Muscle layer of duodenum (tissue), 2 donors: ENCODE data around the gene SLC38A2.
"Not testable (repeated sequence)": the region's sequence is repeated elsewhere in the genome, so short reads cannot be mapped to it uniquely, and the experiment has no call there.

ENCODE experiments used
- H3K27ac ChIP-seq: one replicate; pipeline ENCODE4 v1.7.0; 2013; ENCODE audit warnings: mild to moderate bottlenecking, low read length
- H3K27me3 ChIP-seq: one replicate; pipeline ENCODE4 v1.7.0; 2013; ENCODE audit warnings: low read depth, mild to moderate bottlenecking, control low read depth, low read length
- H3K36me3 ChIP-seq, 2 donors: one replicate each; pipeline ENCODE4 v1.7.0; 2013; ENCODE audit warnings: low read length in 2 of 2, control low read depth in 1 of 2, mild to moderate bottlenecking in 1 of 2; ENCODE audit not compliant: insufficient read depth in 2 of 2, control insufficient read depth in 1 of 2
- H3K4me1 ChIP-seq, 2 donors: one replicate each; pipeline ENCODE4 v1.7.0; 2013; ENCODE audit warnings: low read length in 2 of 2, mild to moderate bottlenecking in 2 of 2, control low read depth in 1 of 2, moderate library complexity in 1 of 2; ENCODE audit not compliant: insufficient read depth in 2 of 2, control insufficient read depth in 1 of 2
- H3K4me3 ChIP-seq, 2 donors: one replicate each; pipeline ENCODE4 v1.7.0; 2013; ENCODE audit warnings: low read length in 2 of 2, low read depth in 1 of 2, mild to moderate bottlenecking in 1 of 2
- H3K9me3 ChIP-seq, 2 donors: one replicate each; pipeline ENCODE4 v1.7.0; 2013; ENCODE audit warnings: low read length in 2 of 2, control low read depth in 1 of 2, mild to moderate bottlenecking in 1 of 2; ENCODE audit not compliant: control insufficient read depth in 1 of 2
- donor health status: healthy.

SLC38A2 gene

GRCh38 chr12:46343118-46343852, 29.3 kb downstream of the SLC38A2 start:
- Histone ChIP-seq H3K36me3 (no peaks in the 10 kb centered on the region), H3K4me1 (no peaks in the 10 kb centered on the region), H3K27ac (no peak overlapping the region), H3K27me3 (no peaks in the 10 kb centered on the region), H3K9me3 (no peaks in the 10 kb centered on the region), H3K4me3 (no peak overlapping the region)

DNA sequence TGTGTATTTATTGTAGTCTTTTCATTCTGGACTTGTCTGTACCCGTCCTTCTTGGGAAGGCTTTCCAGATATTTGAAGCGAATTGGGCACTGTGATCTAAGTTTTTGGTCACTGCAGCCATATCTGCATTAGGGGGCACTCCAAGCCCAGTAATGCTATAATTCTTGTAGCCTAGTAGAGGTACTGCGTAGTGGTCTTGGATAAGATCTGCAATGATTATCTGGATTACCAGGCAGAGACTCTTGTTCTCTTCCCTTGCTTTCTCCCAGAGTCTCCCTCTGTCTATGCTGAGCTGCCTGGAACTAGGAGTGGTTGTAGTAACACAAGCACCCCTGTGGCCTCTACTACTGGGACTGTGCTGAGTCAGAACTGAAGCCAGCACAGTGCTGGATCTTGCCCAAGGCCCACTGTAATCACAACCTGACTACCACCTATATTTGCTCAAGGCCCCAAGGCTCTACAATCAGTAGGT, 30.0 kb downstream of the SLC38A2 start:
- no peaks in the 10 kb centered on the region for H3K36me3 ChIP-seq
- no peaks in the 10 kb centered on the region for H3K27me3 ChIP-seq
- no peaks in the 10 kb centered on the region for H3K4me1 ChIP-seq
- no peaks in the 10 kb centered on the region for H3K9me3 ChIP-seq
- H3K27ac ChIP-seq, result no peak overlapping the region
- no peak overlapping the region for H3K4me3 ChIP-seq

DNA sequence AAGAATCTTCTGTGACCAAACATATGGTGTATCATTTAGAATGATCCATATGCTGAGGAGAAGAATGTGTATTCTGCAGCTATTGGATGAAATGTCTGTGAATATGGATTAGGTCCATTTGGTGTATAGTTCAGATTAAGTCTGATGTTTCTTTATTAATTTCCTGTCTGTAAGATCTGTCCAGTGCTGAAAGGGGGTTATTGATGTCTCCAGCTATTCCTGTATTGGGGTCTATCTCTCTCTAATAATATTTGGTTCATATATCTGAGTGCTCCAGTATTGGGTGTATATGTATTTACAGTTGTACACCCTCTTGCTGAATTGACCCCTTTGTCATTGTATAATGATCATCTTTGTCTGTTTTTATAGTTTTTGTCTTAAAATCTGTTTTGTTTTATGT, 33.5 kb downstream of the SLC38A2 start:
- no peaks in the 10 kb centered on the region for H3K9me3 ChIP-seq
- no peaks in the 10 kb centered on the region for H3K4me1 ChIP-seq
- no peaks in the 10 kb centered on the region for H3K36me3 ChIP-seq
- no peak overlapping the region for H3K4me3 ChIP-seq
- H3K27me3 ChIP-seq, result no peaks in the 10 kb centered on the region
- no peak overlapping the region for H3K27ac ChIP-seq

DNA sequence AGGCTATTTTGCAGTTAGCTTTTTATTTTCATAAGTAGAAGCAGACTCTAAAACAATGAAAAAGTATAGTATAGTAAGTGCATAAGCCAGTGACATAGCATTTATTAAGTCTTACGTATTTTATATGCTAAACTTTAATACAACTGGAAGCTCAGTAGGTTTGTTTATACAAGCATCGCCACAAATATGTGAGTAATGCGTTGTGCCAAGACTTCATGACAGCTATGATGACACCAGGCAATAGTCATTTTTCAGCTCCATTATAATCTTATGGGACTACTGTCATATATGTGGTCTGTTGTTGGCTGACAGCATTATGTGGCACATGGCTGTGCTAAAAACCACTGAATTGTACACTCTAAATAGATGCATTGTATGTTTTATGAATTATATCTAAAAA, 40.3 kb downstream of the SLC38A2 start:
- Histone ChIP-seq H3K27me3 (no peaks in the 10 kb centered on the region), H3K4me3 (no peak overlapping the region), H3K36me3 (no peaks in the 10 kb centered on the region), H3K4me1 (no peaks in the 10 kb centered on the region), H3K9me3 (peaks cover 5 to 6% of the 10 kb centered on the region in 2 donors), H3K27ac (no peak overlapping the region)

DNA sequence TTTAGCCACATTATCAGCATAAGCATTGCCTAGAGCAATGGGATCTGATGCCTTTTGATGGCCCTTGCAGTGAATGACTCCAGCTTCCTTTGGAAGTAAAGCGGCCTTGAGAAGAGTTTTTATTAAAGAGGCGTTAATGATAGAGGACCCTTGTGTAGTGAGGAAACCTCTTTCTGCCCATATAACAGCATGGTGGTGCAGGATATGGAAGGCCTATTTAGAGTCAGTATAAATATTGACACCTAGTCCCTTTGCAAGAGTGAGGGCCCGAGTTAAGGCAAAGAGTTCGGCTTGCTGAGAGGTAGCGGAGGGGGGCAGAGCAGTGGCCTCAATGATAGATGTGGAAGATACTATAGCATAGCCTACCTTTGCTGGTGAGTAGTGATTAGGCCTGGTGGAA, 47.5 kb downstream of the SLC38A2 start:
- not testable (repeated sequence) for H3K27me3 ChIP-seq, H3K9me3 ChIP-seq, H3K4me1 ChIP-seq, H3K4me3 ChIP-seq, H3K27ac ChIP-seq, H3K36me3 ChIP-seq

GRCh38 chr12:46320731-46321130, 51.8 kb downstream of the SLC38A2 start:
- Histone ChIP-seq H3K4me3 (no peak overlapping the region), H3K36me3 (no peaks in the 10 kb centered on the region), H3K4me1 (no peaks in the 10 kb centered on the region), H3K27me3 (no peaks in the 10 kb centered on the region), H3K9me3 (peaks cover 4 to 5% of the 10 kb centered on the region in 2 donors), H3K27ac (no peak overlapping the region)

GRCh38 chr12:46318037-46318436, 54.5 kb downstream of the SLC38A2 start:
- peaks cover 4 to 5% of the 10 kb centered on the region in 2 donors for H3K9me3 ChIP-seq
- H3K27me3 ChIP-seq, result no peaks in the 10 kb centered on the region
- H3K36me3 ChIP-seq, result no peaks in the 10 kb centered on the region
- H3K4me3 ChIP-seq, result no peak overlapping the region
- no peaks in the 10 kb centered on the region for H3K4me1 ChIP-seq
- no peak overlapping the region for H3K27ac ChIP-seq
